Stimulated activated CD8-positive, alpha-beta memory T cell treated with anti-CD3 and anti-CD28 coated beads, Interleukin-2, amount 100 ng/mL, for 48 hours (primary cell): ENCODE results near the gene SPX.

Source experiments
- DNase-seq, 2 donors: peaks; one replicate each; pipeline ENCODE4 v3.0.0-alpha.2; 2020; ENCODE audit warnings: low read depth in 2 of 2

Gene SPX

GRCh38 chr12:21580748-21581516 lies 54.8 kb downstream of the SPX start:
- no peak for DNase-seq
